Inflammatory macrophage (primary cell): ENCODE results near the gene CAPN13.

Experiments used
- DNase-seq, 2 donors: peaks; one replicate each; pipeline ENCODE4 v3.0.0-alpha.2; 2020 to 2022

CAPN13 gene

DNA sequence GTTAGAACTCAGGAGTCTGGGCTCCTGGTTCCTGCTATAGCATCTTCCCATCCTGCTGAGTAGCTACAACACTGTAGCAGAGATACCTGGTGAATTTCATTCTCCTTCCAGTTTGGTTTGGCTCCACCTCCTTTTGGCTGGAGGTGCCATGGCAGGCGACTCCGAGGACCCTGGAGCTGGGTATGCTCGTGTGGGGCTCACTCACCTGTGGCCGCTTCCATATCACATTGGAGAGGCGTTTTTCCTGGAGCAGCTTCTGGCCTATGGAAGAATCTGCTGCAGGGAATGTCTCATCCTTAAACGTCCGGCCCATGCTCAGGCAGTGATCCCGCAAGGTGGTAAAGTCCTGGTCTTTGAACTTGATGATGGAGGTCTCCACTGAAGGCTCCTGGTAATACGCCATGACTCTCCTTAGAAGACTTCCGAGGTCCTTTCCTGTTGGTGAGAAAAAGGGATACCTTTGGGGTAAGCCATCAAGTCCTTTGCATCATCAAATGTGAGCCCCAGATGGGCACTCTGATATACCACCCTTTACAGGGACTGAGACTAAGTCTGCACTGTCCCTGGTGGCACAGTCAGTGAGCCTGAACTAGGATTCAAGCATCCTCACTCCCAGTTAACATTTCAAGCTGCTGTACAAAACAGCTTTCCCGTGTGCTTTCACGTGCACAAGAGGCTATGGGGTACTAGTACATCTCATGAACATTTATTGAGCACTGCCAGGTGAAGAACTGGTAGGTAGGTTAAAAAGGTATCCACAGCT is 20.1 kb downstream of the CAPN13 start:
- no peak for DNase-seq

DNA sequence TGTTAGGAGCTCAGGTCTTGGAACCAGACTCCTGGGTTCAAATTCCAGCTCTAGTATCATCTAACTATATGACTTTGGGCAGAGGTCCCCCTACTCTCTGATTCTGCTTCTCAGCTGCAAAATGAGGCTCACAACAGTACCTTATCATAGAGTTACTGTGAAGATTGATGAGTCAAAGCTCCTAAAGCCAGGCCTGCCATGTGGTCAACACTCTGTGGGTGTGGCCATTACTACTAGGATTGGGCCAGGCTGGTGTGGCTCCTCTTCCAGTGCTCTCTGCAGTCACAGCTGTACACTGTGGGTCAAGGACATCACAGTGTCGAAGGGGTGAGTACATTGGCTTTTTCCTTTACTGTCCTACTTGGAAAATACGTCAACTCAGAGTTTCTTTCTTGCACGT is 22.6 kb downstream of the CAPN13 start:
- no peak for DNase-seq

DNA sequence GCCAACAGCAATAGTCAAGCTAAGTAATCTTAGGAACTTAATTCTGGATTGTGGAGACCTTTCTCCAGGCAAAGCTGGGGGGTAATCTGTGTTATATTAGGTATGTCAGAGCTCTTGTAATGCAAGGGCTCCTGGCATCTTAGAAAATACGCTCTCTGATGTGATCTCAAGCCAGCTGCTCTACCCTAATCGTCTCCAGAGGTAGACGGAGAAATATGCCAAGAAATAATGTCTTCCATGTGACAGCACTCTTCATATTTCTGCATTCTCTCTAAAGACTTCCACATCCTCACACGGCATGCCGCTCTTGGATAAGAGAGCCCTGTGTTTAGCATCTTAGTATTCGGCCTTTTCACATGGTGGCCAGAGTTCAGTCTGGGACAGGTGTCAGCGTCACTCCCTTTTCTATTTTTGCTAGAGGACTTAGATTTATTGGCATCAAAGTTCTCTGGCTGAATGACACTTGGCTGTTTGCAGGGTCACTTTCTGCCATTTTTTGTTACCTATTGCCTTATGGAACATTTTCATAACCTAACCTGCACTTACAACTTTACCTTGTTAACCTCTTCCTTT is 25.2 kb downstream of the CAPN13 start:
- DNase-seq, result no peak

DNA sequence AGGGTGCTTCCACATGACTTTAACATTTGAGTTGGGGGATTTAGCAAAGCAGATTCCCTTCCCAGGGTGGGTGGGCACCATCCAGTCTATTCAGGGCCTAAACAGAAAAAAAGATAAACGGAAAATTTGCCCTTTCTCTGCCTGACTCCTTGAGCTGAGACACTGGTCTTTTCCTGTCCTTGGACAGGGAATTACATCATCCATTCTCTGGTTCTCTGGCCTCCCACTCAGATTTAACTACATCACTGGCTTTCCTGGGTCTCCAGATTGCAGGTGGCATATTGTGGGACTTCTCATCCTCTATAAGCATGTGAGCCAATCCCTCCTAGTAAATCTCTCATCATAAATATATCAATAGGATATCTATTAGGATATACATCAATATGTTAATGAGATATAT is 25.8 kb downstream of the CAPN13 start:
- DNase-seq, result no peak

DNA sequence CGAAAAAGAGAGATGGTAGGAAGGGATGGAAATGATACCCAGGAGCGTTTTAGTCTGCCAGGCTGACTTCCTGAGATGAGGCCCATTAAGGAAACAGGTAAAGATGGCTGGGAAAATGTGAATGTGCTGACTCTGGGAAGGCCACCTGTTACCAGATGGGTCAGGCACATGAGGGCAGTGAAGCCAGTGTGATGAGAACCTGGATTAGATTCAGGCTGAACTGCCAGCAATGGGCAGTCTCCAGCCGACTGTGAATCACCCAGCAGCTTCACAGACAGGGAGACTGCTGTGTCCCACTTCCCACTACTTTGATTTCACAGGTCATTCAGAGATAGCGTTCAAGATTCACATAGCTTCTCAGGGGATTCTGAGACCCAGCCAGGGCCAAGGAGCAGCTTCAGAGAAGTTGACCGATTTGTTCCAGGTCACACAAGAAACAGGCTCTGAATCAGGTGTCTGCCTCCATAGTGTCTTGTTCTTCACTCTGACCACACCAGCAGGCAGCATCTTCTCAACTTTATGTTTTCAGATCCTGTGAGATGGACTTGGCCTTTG is 26.4 kb downstream of the CAPN13 start:
- no peak for DNase-seq

DNA sequence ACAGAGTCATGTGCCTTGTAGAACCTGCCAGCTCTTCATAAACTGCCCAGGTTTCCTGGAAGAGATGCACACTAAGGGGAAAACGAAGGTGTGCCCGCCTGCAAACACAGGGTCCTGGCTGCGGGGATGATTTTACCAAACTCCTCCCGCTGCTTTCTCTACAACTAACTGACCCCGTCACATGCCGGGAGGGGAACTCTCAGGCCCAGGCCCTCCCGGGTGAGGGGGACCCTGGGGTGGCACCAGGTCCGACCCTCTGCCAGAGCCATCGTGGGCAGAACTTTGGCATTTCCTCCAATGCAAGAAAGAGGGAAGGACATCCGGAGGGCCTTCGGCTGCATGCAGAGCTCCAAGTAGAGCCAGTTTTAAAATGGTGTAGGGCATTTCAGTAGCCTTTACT is 28.6 kb downstream of the CAPN13 start:
- no peak for DNase-seq

DNA sequence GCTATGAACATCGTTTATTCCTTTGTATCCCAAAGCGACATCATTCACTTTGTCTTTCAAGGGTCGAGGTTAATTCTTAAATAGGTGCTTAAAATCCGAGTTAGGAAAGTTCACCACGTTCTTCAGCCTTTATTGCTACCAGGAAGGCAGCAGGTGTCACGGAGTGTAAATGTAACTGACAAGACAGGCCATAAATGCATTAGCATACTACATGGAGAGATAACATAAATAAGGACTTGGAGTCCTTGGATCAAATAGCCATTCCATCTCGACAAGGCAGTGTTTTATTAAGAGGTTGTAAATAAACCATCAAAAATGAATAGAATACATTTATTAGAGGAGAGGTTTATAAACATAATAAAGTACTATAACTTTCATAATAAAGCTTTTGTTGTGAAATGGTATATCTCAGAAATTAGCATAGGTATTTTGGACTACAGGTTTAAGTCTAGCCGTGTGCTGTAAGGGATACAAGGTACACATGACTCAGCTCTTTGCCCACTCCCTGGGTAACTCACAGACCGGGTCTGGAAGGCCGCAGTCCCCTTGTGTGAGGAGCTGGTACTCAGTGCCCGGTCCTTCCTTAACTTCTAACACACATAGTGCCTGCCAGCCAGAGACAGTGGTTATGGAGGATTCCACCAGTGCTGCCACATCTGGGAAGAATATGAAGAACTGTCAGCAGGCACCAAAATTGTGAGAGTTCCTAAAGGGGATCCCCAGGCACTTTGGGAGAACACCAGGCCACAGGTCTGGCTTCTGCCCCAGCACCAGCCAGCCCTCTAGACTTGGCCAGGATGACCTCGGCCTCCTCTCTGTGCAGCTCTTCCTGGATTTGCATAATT is 29.4 kb downstream of the CAPN13 start:
- DNase-seq, result no peak

DNA sequence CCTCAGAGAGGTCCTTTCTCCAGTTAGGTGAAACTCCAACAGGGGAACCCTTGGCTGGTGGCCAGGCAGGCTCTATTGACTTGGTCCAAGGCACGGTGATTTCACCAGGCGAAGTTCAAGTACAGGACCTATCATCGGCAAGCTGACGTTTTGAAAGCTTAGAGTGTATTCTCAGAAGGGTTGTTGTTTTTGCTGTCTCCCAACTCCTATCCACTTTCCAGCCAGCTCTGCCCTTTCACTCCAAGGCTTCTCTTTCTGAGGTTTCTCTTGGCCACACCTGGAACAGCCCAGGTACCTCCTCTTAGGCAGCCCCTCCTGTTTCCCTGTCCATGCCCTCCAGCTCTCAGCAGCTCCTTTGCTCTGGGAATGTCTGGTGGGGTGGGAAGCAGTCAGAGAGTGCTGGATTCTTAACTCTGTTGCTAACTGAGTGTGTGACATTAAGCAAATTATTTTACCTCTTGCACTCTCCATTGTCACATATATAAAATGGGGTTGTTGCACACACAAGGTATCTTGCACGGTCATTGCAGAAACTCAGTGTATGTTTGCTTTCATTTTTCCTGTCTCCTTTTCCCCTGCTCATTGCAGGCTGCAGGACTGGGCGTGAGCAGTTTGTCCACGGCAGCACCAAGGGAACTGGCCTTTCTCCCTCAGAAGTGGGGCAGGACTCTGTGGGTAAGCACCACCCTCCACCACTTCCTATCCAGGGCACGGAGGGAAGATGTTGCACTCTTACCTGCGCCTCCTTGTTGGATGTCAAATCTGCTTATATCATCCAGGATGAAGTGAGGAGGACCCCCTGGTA is 30.2 kb downstream of the CAPN13 start:
- no peak for DNase-seq

DNA sequence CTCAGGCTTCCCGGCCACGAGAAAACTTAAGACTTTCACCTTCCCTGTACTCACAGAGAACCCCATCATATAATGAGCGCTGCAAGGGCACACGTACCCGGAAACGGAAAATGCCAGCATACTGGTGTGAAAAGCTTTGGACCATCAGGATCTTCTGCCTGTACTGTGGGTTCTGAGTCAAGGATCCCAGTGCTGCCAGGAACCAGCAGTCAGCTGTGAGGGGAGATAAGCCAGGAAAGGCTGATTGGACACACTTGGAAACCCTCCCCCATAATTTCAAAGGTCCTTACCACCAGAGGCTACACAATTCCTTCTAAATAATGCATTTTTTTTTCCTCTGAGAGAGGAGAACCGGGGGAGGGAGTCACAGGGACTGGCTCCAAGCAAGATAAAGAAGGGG is 31.4 kb downstream of the CAPN13 start:
- no peak for DNase-seq

DNA sequence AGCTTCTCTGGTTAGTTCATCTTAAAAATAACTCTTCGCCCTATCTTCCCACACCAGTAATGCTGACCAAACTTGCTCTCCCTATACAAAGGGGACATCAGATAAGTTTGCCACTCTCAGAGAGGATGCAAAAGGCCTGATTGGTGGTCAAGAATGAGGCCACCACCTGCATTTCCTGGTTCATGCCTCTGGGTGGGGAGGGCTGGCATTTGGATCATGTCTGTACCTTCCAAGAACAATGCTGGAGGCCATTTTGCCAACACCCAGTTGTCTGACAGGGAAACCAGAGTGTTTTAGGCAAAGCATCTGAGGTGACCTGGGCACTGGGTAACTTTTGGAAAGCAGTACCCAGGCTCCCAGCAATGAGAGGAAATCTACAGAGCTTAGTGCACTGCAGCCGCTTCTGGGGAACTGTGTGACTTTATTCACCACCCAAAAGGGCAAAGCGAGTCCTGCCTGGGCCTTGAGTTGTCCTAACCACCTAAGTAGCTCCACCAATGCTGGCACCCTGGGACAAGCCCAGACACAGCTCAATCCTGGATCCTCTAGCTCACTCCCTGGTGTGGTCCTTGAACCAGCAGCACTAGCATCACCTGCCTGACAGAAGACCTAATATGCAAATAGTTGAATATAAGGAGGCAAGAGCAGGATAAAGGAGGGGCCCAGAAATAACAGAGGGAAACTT is 35.1 kb downstream of the CAPN13 start:
- no peak for DNase-seq

DNA sequence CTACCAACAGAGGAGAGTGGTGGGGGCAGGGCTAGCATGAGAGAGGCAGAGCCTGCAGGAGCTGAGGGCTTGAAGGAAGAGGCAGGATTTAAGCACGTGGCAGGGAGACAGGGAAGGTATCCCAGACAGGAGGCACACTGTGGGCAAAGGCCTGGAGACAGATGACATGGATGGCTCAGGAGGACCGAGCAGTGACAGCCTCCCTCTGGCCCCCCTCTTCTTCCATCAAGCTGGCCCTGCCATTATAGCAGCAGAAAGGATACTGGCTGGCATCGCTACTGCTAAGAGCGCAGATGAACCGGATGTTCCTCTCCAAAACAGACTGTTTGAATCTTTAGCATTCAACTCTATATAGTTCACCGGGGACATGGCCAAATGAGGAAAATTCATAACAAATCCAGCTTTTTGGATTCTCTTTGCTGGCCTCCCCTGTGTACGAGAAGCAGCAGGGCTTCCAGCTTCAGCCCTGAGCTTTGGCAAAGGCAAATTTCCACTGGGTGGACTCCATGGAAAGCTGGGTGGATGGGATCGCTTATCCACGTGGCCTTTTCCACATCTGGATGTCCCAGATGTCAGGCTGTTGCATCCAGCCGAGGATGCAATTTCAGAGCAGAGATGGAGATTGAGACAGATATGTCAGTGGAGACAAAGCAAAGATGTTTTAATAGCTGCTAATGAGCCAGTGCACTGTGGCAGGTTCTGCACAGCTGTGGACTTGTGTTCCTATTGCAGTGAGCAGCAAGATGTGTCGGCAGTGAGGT is 36.2 kb downstream of the CAPN13 start:
- DNase-seq, result no peak

DNA sequence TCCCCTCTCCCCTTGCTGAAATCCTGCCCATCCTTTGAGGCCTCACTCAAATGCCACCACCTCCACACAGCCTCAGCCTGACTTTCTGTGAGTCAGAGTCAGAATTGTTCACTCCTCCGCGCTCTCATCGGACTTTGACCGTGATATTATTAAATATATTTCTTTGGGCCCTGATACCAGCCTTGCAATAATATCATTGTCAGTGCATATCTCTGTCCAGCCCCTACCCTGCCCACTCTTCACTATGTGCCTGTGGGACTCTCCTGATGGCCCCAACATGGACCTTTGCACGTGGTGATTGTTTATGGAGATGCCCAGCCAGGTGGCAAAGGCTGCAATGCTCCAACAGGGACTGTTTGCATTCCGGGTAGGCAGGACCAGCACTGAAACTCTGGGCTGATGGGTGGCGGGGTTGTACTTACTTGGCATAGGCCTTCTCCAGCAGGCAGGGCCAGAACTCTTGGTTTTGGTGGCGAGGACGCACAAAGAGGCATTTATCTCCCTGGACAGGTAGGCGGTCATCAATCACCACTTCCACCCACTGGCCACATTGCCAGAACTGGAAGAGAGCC is 37.3 kb downstream of the CAPN13 start:
- no peak for DNase-seq

DNA sequence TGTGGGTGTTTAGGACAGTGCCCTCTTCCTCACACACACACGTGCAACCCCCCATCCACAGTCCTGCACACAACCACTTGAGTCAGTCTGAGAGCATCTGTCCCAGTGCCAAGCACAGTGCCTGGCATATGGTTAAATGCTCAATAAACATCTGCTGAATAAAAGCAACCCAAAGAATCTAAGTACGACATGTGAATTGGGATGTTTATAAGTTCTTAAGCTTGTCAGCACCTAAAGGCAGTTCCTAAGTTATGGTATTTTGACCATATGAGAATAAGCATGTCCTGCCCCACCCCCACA is 37.8 kb downstream of the CAPN13 start:
- DNase-seq, result no peak

DNA sequence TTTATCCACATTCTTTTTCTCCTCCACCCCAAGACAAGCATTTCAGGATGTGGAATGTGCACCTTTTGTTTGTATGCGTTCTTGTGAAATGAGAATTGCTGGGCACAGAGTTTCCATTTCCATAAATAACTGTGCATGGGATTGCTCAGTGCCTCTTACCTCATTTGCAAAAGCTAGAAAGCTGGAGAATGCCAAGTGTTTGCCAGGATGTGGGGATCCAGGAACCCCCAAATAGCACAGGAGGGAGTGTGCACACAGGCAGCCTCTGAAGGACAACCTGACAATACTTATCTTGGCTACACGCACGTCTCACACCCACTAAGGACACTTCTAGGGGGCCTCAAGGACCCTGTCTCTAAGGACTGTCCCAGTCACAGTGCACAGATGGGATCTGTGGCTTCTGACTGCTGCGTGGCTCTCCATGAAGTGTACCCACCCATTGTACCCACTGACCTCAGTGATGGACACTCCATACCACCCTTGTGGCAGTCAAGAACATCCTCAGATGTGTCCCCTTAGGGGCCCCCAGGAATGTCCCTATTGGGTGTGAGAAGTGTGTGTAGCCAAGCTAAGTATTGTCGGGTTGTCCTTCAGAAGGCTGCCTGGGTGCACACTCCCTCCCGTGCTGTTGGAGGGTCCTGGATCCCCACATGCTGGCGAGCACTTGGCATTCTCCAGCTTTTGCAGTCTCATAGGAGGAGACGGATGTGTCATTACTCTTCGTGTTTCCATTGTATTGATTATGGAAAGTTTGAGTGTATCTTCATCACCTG is 38.4 kb downstream of the CAPN13 start:
- no peak for DNase-seq

DNA sequence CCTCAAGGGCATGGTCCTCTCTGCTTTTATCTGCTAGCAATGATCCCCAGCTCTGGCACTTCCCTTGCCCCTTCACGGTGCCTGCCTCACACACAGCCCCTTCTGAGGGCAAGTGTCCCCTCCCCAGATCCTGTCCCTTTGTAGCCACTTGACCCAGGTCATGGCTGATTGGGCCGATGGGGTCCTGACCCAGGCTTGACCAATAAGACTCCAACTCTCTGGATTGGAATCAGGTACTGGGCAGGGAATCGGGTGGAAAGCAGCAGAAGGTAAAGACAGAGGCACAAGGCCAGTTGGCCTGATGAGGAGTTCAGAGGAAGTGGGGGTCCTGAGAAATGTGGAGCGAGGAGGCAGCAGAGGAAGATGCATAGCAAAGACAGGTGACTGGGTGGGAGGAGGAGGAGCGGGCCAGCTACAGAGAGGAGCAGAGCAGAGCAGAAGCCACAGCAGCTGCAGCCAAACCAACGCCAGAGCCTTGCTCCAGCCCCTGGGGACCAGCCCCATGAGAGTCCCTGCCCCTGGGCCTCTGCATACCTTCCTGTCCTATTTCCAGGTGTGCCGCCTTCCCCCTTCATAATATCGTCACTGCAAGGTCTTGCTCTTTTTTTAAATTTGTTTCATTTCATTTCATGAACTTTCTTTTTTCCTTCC is 39.1 kb downstream of the CAPN13 start:
- DNase-seq, result no peak

DNA sequence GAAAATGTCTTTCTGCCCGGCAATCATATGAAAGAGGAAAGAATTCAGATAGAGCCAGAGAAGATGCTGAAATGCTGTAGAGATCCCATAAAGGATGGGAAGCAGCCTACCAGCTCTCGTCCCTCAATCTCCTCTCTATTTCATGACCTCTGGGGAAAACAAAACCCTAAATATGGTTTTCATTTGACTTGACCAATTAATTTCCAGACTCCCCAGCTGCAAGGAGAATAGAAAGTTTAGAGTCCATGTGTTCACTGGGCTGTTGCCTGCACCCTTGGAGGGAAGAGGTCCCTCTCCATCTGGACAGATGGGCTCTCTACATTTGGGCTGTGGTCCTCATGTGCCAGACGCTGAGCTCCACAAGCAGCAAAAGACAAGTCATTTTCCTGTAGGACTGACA is 40.6 kb downstream of the CAPN13 start:
- no peak for DNase-seq

DNA sequence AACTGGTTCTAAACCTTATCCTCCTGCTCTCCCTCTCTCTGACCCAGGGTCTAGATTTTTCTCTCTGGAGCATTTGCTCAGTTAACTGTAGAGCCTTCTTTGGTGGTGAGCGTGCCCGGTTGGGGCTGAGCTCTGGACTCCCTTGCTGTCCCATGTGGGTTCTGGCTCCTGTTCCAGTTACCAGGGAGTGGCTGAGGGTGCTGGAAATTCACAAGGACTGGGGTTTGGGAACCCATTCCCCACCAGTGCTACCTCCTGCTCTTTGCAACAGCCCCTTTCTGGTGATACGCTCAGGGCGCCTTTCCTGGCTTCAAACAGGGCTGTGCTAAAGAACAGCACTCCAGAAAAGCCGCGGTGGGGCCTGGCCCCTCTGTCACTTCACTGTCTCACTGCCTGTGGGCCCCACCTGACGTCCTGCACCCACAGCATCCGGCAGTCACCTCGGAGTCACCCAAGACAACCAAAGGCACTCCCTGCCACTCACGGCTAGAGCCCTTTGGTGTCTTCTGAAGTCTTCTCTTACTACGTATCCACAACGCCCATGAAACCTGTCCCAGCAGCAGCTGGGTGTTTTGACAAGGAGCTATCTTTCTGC is 41.3 kb downstream of the CAPN13 start:
- DNase-seq, result no peak

DNA sequence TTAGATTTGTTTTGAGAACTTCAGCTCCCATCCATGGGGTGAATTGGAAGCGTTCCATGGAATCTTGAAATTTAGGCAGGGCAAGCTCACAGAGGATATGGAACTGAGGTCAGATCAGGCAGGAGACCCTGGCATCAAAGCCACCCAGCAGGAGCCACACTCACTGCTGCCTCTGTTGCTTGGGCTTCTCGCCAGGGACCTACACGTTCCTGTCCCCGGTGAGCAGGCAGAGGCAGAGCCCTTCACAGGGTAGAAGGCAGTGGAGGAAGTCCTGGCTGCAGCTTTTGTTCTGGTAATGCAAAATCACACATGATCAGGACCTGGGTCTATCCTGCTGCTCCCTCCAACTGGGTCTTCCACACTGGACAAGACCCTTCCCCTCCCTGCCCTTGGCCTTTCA is 42.1 kb downstream of the CAPN13 start:
- DNase-seq, result no peak
